ENCODE measurements around the gene LHFPL3.
"Not testable (repeated sequence)": the region's sequence is repeated elsewhere in the genome, so short reads cannot be mapped to it uniquely, and the experiment has no call there.

The LHFPL3 gene

DNA sequence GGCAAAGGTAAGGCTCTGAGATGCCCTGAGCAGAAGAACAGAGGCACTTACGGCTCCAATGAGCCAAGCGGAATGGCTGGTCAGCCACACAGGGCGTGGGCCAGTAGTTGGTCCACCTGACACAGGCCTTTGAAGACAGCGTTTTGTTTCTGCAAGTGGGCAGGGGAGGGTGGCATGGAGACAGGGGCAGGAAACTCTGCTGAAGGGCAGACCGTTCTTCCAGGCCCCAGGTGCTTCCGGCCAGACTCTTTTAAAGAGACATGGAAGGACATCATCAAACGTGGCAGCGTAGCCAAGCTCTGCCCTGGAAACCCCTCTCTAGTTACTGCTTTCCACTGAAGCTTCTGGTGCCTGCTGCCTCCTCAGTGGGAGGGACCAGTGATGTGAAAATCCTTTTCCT, 608.1 kb downstream of the LHFPL3 start:
- H3K4me3 ChIP-seq (ENCODE audit: low read depth, low read length) = no peak overlapping the region
- DNase-seq (ENCODE audit: low read depth) = no peak
- TF ChIP-seq POLR2A (IDR thresholded peaks at IDR 0.05; ENCODE audit: extremely low read depth, insufficient read length) (no peak), MYC (IDR thresholded peaks at IDR 0.05; ENCODE audit: low read depth, low read length) (no peak)
- TF ChIP-seq, protein P1, sequence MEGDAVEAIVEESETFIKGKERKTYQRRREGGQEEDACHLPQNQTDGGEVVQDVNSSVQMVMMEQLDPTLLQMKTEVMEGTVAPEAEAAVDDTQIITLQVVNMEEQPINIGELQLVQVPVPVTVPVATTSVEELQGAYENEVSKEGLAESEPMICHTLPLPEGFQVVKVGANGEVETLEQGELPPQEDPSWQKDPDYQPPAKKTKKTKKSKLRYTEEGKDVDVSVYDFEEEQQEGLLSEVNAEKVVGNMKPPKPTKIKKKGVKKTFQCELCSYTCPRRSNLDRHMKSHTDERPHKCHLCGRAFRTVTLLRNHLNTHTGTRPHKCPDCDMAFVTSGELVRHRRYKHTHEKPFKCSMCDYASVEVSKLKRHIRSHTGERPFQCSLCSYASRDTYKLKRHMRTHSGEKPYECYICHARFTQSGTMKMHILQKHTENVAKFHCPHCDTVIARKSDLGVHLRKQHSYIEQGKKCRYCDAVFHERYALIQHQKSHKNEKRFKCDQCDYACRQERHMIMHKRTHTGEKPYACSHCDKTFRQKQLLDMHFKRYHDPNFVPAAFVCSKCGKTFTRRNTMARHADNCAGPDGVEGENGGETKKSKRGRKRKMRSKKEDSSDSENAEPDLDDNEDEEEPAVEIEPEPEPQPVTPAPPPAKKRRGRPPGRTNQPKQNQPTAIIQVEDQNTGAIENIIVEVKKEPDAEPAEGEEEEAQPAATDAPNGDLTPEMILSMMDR (IDR thresholded peaks at IDR 0.05; ENCODE audit: low read depth, low read length) = no peak
- TF ChIP-seq, protein P2, sequence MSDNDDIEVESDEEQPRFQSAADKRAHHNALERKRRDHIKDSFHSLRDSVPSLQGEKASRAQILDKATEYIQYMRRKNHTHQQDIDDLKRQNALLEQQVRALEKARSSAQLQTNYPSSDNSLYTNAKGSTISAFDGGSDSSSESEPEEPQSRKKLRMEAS (IDR thresholded peaks at IDR 0.05; ENCODE audit: low read depth, low read length) = no peak

DNA sequence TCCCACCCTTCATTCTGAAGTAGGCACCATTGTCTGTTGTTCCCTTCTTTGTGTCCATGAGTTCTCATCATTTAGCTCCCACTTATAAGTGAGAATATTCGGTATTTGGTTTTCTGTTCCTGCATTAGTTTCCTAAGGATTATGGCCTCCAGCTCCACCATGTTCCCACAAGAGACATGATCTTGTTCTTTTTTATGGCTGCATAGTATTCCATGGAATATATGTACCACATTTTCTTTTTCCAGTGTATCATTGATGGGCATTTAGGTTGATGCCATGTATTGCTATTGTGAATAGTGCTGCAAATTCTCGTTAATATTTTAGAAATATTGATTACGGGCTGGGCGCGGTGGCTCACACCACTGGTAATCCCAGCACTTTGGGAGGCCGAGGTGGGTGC, 609.1 kb downstream of the LHFPL3 start:
- not testable (repeated sequence) for DNase-seq (ENCODE audit: low read depth)

DNA sequence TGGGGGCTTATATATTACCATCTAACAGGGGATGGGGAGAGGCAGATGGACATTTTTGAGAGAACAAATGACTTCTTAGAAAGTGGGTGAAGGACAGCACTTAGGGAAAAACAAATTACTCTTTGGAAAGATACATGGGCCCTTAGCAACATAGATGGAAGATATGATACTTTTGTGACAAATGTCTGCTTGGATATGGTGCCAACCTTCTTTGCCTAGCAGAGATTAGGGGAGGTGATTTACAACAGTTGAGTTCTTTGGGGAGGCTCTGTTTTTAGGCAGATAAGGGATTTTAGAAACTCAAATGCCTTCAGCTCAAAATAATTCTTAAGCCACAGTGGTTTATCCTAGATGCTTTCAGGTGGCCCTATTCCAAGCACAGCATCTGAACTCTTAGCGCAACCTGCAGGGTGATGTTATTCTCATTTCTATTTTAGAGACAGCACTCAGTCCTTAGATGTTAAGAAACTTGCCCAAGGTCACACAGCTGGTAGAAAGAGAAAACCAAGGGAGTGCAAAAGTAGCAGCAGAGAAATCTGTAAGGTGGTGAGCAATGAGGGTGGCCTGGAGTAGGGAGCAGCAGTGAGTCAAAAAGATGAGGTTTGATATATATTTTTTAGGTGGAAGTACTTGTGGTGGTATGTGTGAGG, 610.5 kb downstream of the LHFPL3 start:
- no peak overlapping the region for H3K4me3 ChIP-seq (ENCODE audit: low read depth, low read length)
- TF ChIP-seq, protein P2 (IDR thresholded peaks at IDR 0.05; ENCODE audit: low read depth, low read length) = no peak
- TF ChIP-seq POLR2A (IDR thresholded peaks at IDR 0.05; ENCODE audit: extremely low read depth, insufficient read length) (no peak), MYC (IDR thresholded peaks at IDR 0.05; ENCODE audit: low read depth, low read length) (no peak)
- TF ChIP-seq, protein P1 (IDR thresholded peaks at IDR 0.05; ENCODE audit: low read depth, low read length) = no peak
- no peak for DNase-seq (ENCODE audit: low read depth)

More for the DNA sequence above, 609.1 kb downstream of the LHFPL3 start:
- not testable (repeated sequence) for H3K4me3 ChIP-seq (ENCODE audit: low read depth, low read length)

DNA sequence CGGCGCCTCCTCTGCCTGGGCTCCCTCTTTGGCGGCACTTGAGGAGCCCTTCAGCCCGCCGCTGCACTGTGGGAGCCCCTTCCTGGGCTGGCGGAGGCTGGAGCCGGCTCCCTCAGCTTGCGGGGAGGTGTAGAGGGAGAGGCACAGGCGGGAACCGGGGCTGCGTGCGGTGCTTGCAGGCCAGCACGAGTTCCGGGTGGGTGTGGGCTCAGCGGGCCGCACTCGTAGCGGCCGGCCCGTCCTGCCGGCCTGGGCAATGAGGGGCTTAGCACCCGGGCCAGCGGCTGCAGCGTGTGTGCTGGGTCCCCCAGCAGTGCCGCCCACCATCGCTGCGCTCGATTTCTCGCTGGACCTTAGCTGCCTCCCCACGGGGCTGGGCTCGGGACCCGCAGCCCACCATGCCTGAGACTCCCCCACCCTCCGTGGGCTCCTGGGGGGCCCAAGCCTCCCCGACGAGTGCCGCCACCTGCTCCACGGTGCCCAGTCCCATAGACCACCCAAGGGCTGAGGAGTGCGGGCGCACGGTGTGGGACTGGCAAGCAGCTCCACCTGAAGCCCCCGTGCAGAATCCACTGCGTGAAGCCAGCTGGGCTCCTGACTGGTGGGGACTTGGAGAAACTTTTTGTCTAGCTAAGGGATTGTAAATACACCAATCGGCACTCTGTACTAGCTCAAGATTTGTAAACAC, 611.8 kb downstream of the LHFPL3 start:
- TF ChIP-seq, protein P1 (IDR thresholded peaks at IDR 0.05; ENCODE audit: low read depth, low read length) = no peak
- TF ChIP-seq, protein P2 (IDR thresholded peaks at IDR 0.05; ENCODE audit: low read depth, low read length) = no peak
- TF ChIP-seq MYC (IDR thresholded peaks at IDR 0.05; ENCODE audit: low read depth, low read length) (no peak), POLR2A (IDR thresholded peaks at IDR 0.05; ENCODE audit: extremely low read depth, insufficient read length) (no peak)
- peak overlapping the region; percentile 30 for H3K4me3 ChIP-seq (ENCODE audit: low read depth, low read length)
- DNase-seq (ENCODE audit: low read depth) = no peak

DNA sequence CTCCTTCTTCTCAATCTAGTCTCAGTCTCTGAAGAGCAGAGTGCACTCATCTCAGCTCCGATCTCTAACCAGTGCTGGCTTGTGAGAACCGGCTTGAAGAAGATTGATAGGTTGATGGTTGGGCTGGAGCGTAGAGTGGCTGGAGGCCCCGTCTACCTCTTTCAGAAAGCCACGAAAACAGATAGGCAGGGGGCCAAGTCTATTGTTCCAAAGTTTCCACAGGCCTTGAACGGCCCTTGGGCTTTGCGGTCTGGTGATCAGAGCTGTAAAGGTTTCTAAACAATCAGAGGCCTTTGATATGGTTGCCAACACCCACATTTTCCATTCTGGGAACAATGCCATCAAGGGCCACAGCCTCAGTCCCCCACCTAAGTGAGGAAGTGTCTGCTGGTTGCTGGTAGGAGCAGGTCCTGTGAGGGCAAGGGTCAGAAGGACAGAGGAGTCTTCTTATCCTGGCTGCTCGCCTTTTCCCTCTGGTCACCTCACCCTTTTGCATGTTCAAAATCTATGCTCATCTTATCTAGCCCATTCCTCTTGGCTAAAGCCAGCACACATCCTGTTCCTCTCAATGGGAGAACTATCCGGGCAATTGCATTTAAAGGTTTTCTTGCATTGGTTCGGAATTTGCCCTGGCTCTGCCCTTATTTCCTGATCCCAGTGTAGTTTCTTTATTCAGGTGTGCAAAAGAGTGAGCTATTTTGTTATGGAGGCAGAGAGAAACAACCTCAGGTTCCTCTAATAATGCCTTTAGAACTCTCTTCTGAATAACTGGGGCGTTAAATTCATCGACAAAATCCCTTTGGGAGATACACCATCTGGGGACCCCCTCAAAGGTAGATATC, 615.3 kb downstream of the LHFPL3 start:
- peak; percentile 95 for DNase-seq (ENCODE audit: low read depth)
- peak overlapping the region; percentile 3 for H3K4me3 ChIP-seq (ENCODE audit: low read depth, low read length)
- TF ChIP-seq, protein P1 (IDR thresholded peaks at IDR 0.05; ENCODE audit: low read depth, low read length) = no peak
- TF ChIP-seq, protein P2 (IDR thresholded peaks at IDR 0.05; ENCODE audit: low read depth, low read length) = peak; percentile 41; the same call in 1 of the 2 replicates
- TF ChIP-seq MYC (IDR thresholded peaks at IDR 0.05; ENCODE audit: low read depth, low read length) = peak; percentile 51

DNA sequence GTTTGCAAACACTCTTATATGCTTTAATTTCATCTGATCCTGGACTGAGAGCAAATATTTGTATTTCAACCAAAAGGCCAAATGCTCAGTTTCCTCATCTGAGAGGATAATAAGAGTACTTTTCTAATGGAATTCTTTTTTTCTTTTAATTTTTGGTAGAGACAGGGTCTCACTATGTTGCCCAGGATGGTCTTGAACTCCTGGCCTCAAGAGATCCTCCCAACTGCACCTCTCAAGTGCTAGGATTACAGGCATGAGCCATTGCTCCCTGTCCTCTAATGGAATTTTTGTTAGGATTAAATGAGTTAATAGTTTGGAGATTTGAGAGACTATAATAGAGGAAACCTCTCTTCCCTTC, 617.2 kb downstream of the LHFPL3 start:
- DNase-seq (ENCODE audit: low read depth) = no peak
- peak overlapping the region; percentile 23 for H3K4me3 ChIP-seq (ENCODE audit: low read depth, low read length)
- TF ChIP-seq MYC (IDR thresholded peaks at IDR 0.05; ENCODE audit: low read depth, low read length) (no peak), POLR2A (IDR thresholded peaks at IDR 0.05; ENCODE audit: extremely low read depth, insufficient read length) (no peak)
- TF ChIP-seq, protein P1 (IDR thresholded peaks at IDR 0.05; ENCODE audit: low read depth, low read length) = no peak
- TF ChIP-seq, protein P2 (IDR thresholded peaks at IDR 0.05; ENCODE audit: low read depth, low read length) = no peak
